DMS53 treated with DMSO at 0.1 percent for 48 hours (cell line): ENCODE measurements around the gene DDX28.
A peak's percentile ranks its signal among the peaks of the same experiment; 100 is the strongest.

Experiments
- DNase-seq: peaks from one replicate; lab custom pipeline; 2025; ENCODE audit not compliant: unreplicated experiment; lab: John Stamatoyannopoulos, UW

The DDX28 gene

GRCh38 chr16:68022728-68023537 is at the start of gene DDX28, which contains the start of gene DUS2:
TSS of gene DDX28 (minus strand) at chr16:68023232. CDS start at chr16:68023202, 30 bp downstream.
TSS of gene DUS2 (plus strand) at chr16:68023284. CDS start at chr16:68038024, 14,740 bp downstream.
- DNase-seq, result peak; percentile 44

GRCh38 chr16:68072038-68072695 is 49.1 kb upstream of the DDX28 start:
- no peak for DNase-seq

- no peak for DNase-seq
Observed at GRCh38 chr16:68071518-68071901, 48.5 kb upstream of the DDX28 start.

GRCh38 chr16:68070806-68071517 is 47.9 kb upstream of the DDX28 start:
- DNase-seq, result no peak

- DNase-seq, result no peak
Observed at GRCh38 chr16:68070249-68070730, 47.3 kb upstream of the DDX28 start.

- DNase-seq, result peak; percentile 78
Observed at GRCh38 chr16:68069511-68070248, 46.6 kb upstream of the DDX28 start.

- DNase-seq, result no peak
Observed at GRCh38 chr16:68068926-68069325, 45.9 kb upstream of the DDX28 start.

GRCh38 chr16:68066763-68067162 is 43.7 kb upstream of the DDX28 start:
- DNase-seq, result no peak

GRCh38 chr16:68065716-68066305 is 42.8 kb upstream of the DDX28 start:
- DNase-seq, result no peak

GRCh38 chr16:68064791-68065365 is 41.8 kb upstream of the DDX28 start:
- peak; percentile 37 for DNase-seq

- no peak for DNase-seq
Observed at GRCh38 chr16:68062910-68063393, 39.9 kb upstream of the DDX28 start.

- no peak for DNase-seq
Observed at GRCh38 chr16:68061396-68061795, 38.4 kb upstream of the DDX28 start.

GRCh38 chr16:68059804-68060203 is 36.8 kb upstream of the DDX28 start:
- no peak for DNase-seq

- DNase-seq, result no peak
Observed at GRCh38 chr16:68055395-68055794, 32.4 kb upstream of the DDX28 start.

GRCh38 chr16:68049449-68049848 is 26.4 kb upstream of the DDX28 start:
- DNase-seq, result no peak

- no peak for DNase-seq
Observed at GRCh38 chr16:68047987-68048386, 25.0 kb upstream of the DDX28 start.

- DNase-seq, result no peak
Observed at GRCh38 chr16:68046106-68046505, 23.1 kb upstream of the DDX28 start.

GRCh38 chr16:68041783-68042182 is 18.8 kb upstream of the DDX28 start:
- DNase-seq, result no peak

GRCh38 chr16:68040506-68041288 is 17.7 kb upstream of the DDX28 start:
- peak; percentile 26 for DNase-seq
